ENCODE measurements around the gene ANKRD33. TPM values are rescaled to one million over a fixed set of nuclear protein-coding genes. Genes with fewer than 3 reads are reported as not detected.

ANKRD33 gene
- total and polyA plus RNA-seq, 2 of the 8 experiments (the other 6 are each of a cell fraction or from before 2014, with no cell fraction given) = 0.41 to 0.53 TPM

- H3K4ac ChIP-seq (replicated peaks; ENCODE audit: insufficient read length, low read depth, low read length) = no peak overlapping the region
- no peak overlapping the region for H2AK5ac ChIP-seq (ENCODE audit: low read depth, low read length)
- H3K79me2 ChIP-seq (ENCODE audit: control insufficient read depth in 1 of 2, insufficient read depth in 2 of 2, low read length in 2 of 2) = no peaks in the 10 kb centered on the region
- no peak overlapping the region for H3K4me2 ChIP-seq (ENCODE audit: insufficient read depth in 1 of 2, low read depth in 2 of 2, low read length in 2 of 2)
- H2BK20ac ChIP-seq (ENCODE audit: low read length) = no peak overlapping the region
- no peak overlapping the region for H3K23ac ChIP-seq (ENCODE audit: insufficient read length)
- H2BK5ac ChIP-seq (ENCODE audit: low read depth, low read length) = no peak overlapping the region
- WGBS, 2 experiments (ENCODE audit: extremely low coverage in 1 of 2, insufficient coverage in 1 of 2, insufficient read length in 1 of 2, insufficient replicate concordance in 2 of 2, low coverage in 1 of 2, low lambda C conversion rate in 2 of 2, missing lambda C conversion rate in 1 of 2) = 85% methylated on average over 5 of the region's 5 CpGs; no CpG with 5 or more reads in 1 of the 2 experiments
- H4K5ac ChIP-seq (ENCODE audit: insufficient read length, low read depth, low read length) = no peak overlapping the region
- no peak overlapping the region for H3K27ac ChIP-seq (ENCODE audit: low read depth, low read length)
- no peaks in the 10 kb centered on the region for H3K36me3 ChIP-seq (ENCODE audit: control insufficient read depth in 2 of 4, insufficient read depth in 4 of 4, low read length in 3 of 4)
- H3K56ac ChIP-seq (replicated peaks; ENCODE audit: insufficient read length, low read depth, low read length) = no peak overlapping the region
- H3K9me3 ChIP-seq (ENCODE audit: insufficient read depth in 2 of 2, low read depth in 1 of 2, low read length in 1 of 2) = no peaks in the 10 kb centered on the region
- no peak overlapping the region for H2AFZ ChIP-seq (ENCODE audit: low read length)
- H2BK15ac ChIP-seq (ENCODE audit: low read length) = peak overlapping the region; percentile 72; the same call in 1 of the 2 replicates
- H4K8ac ChIP-seq (ENCODE audit: extremely low read depth, insufficient read depth, low read length) = no peak overlapping the region
- no peak overlapping the region for H3K14ac ChIP-seq (ENCODE audit: insufficient read length)
- POLR2A ChIA-PET (ENCODE audit: partially characterized antibody) = no interaction called here
- H2BK120ac ChIP-seq (replicated peaks; ENCODE audit: low read depth, low read length) = no peak overlapping the region
- H4K20me1 ChIP-seq (replicated peaks in 1 of 2; ENCODE audit: control insufficient read depth in 1 of 2, insufficient read depth in 2 of 2, low read length in 2 of 2) = no peaks in the 10 kb centered on the region
- no peak overlapping the region for H4K91ac ChIP-seq (replicated peaks; ENCODE audit: insufficient read length, low read length)
- peaks cover 2 to 12% (median 7%) of the 10 kb centered on the region in 4 experiments for H3K4me1 ChIP-seq (replicated peaks in 1 of 4; ENCODE audit: control insufficient read depth in 3 of 4, insufficient read depth in 4 of 4, low read length in 3 of 4)
- CTCF ChIA-PET (ENCODE audit: partially characterized antibody) = interaction anchor here (0.9 to 12.9 kb wide), 16 partner anchors 14 to 266 kb away, joined by 3 to 234 read pairs (median 10); partner anchors contain the start of genes ACVRL1 and ANKRD33
- no peak for FAIRE-seq
- H2BK12ac ChIP-seq (ENCODE audit: low read depth, low read length) = no peak overlapping the region
- DNase-seq (ENCODE audit: low read depth in 1 of 2, low spot score in 2 of 2) = no peak
- H3K79me1 ChIP-seq (ENCODE audit: low read depth, low read length) = no peaks in the 10 kb centered on the region
- H3K23me2 ChIP-seq (ENCODE audit: low read depth, low read length) = no peaks in the 10 kb centered on the region; the same call in 1 of the 2 replicates
- no peak overlapping the region for H3K4me3 ChIP-seq (ENCODE audit: extremely low read depth in 1 of 4, insufficient read depth in 2 of 4, low read depth in 3 of 4, low read length in 4 of 4)
- no peak overlapping the region for H3K18ac ChIP-seq (ENCODE audit: extremely low read depth, low read length)
- H3K27me3 ChIP-seq (replicated peaks in 1 of 4; ENCODE audit: control insufficient read depth in 3 of 4, extremely low read depth in 1 of 4, insufficient read depth in 3 of 4, low read length in 3 of 4) = peaks cover 0 to 8% (median 5%) of the 10 kb centered on the region in 4 experiments; a peak in 4 of 7 replicates
- H3K9ac ChIP-seq (replicated peaks in 1 of 4; ENCODE audit: extremely low read depth in 1 of 4, low read depth in 3 of 4, low read length in 3 of 4) = no peak overlapping the region
- TF ChIP-seq SAP30 (IDR thresholded peaks at IDR 0.05; ENCODE audit: insufficient read depth, insufficient replicate concordance, low read length) (no peak), RAD21 (IDR thresholded peaks at IDR 0.05 in 1 of 2, conservative IDR thresholded peaks at IDR 0.05 in 1 of 2; ENCODE audit: low read depth in 2 of 2, low read length in 2 of 2) (no peak), MAX (IDR thresholded peaks at IDR 0.05) (no peak), TBP (IDR thresholded peaks at IDR 0.05; ENCODE audit: low read depth, low read length) (no peak), CHD2 (IDR thresholded peaks at IDR 0.05; ENCODE audit: low read length) (no peak), FOSL1 (IDR thresholded peaks at IDR 0.05; ENCODE audit: insufficient read depth, low read depth, low read length) (no peak)
- TF ChIP-seq, protein P1, sequence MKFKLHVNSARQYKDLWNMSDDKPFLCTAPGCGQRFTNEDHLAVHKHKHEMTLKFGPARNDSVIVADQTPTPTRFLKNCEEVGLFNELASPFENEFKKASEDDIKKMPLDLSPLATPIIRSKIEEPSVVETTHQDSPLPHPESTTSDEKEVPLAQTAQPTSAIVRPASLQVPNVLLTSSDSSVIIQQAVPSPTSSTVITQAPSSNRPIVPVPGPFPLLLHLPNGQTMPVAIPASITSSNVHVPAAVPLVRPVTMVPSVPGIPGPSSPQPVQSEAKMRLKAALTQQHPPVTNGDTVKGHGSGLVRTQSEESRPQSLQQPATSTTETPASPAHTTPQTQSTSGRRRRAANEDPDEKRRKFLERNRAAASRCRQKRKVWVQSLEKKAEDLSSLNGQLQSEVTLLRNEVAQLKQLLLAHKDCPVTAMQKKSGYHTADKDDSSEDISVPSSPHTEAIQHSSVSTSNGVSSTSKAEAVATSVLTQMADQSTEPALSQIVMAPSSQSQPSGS (IDR thresholded peaks at IDR 0.05; ENCODE audit: low read length) = no peak
- TF ChIP-seq, protein P2, sequence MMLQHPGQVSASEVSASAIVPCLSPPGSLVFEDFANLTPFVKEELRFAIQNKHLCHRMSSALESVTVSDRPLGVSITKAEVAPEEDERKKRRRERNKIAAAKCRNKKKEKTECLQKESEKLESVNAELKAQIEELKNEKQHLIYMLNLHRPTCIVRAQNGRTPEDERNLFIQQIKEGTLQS (IDR thresholded peaks at IDR 0.05; ENCODE audit: insufficient read depth, low read depth, low read length) = no peak
Observed at GRCh38 chr12:51924551-51925319, 36.8 kb downstream of the ANKRD33 start.

Data from H1 (cell line).